ENCODE measurements around the gene SLC8A1.

DNA sequence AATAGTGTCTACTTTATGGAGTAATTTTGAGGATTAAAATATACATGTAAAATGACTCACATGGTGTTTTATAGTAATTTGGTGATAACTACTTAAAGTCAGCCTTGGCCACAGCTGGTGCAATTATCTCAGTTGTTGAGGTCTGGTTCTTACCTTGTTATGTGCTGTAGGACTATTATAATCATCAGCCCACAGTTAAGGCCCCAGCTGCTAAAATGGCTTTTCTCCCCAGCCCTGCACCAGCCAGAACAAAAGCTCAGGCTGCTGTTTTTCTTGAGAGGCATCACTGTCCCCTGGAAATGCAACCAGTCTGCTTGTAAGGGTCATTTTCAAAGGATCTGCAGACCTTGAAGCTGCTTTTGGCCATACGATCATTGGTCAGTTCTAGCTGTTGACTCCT lies 389.5 kb downstream of the SLC8A1 start:
- no peak for TF ChIP-seq CTCF (IDR thresholded peaks at IDR 0.05)
- TF ChIP-seq POLR2A (IDR thresholded peaks at IDR 0.05), result no peak
